Activated CD4-positive, alpha-beta T cell treated with anti-CD3 and anti-CD28 coated beads, Interleukin-2, amount 50 U/mL, for 1 hour (primary cell): ENCODE measurements around the gene TRAPPC10.

Experiments used
- DNase-seq: peaks from one replicate; pipeline ENCODE4 v3.0.0-alpha.2; 2020

TRAPPC10 gene

GRCh38 chr21:44006017-44006619 is 6.0 kb upstream of the TRAPPC10 start:
- DNase-seq: no peak

- DNase-seq: no peak
These were observed 5.5 kb upstream of the TRAPPC10 start for GRCh38 chr21:44006656-44007055.

- DNase-seq: no peak
These were observed 1.7 kb upstream of the TRAPPC10 start for GRCh38 chr21:44010429-44010828.

DNA sequence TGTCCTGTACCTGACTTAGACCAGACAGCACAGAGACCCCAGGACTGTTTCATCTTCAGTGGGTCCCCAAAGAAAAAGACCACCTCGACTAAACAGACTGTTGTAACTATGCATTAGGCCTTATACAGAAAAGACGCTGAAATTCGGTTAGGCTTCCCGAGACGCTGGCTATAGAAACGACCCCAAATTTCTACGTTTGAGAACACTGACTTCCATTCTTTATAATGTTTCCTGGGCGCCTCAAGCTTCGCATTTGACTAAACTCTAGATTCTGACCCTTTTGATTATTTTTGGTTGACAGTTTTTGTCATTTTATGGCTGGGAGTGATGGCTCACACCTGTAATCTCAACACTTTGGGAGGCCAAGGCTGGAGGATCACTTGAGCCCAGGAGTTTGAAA is 986 bp upstream of the TRAPPC10 start:
- DNase-seq: no peak

GRCh38 chr21:44012474-44013379 is 618 bp downstream of the TRAPPC10 start:
- peak; percentile 80 for DNase-seq

DNA sequence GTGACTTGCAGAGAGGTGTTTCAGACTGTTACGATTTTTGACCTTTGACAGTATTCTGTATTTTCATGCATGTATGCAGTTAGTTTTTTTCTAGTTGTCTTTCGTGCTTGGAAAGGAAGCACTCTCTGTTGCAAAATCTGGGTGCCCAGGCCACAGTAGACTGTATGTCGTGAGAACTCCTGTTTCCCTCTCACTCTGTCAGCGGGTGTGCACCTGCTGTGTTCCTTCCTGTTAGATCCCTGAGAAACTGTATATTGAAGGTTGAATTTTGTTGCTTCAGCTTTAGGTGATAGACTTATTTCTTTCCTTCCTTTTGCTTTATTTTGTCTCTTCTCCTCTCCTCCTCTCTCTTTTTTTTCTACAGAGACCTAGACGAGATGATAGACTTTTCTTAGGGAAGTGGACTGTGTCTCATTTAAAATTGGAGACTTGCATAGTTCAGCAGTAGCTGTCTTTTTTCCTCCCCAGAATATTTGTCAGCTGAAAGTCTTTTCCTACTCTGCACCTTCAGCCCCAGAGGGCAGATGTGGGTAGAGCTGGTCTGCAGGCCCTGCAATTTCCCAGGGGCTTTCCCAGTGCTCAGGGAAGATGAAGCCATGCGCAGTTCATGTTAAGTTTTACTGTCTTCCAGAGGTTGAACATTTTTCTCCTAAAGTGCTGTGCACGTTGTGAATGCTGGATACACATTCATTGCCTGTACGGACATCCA is 1.4 kb downstream of the TRAPPC10 start:
- DNase-seq: peak; percentile 38

DNA sequence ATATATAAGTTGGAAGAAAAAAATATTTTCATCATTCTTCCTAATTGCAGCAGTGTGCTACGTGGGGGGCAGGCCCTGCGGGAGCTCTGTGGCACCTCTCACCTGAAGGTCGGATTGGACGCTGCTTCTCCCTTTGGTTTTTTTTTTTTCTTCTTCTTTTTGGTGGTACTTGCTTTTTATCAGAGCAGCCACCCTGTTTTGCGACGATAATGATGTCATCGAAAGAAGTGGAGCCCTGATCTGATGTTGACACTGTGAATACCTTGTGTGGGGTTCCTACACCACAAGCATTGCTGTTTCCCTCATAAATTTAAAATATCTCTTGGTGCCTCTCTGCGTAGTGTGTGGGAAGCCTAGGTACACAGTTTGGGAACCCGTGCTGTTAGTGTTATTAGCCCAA is 5.5 kb downstream of the TRAPPC10 start:
- DNase-seq: no peak

- no peak for DNase-seq
These were observed 6.0 kb downstream of the TRAPPC10 start for GRCh38 chr21:44018127-44018526.

GRCh38 chr21:44018813-44019567 is 6.9 kb downstream of the TRAPPC10 start:
- DNase-seq: no peak

DNA sequence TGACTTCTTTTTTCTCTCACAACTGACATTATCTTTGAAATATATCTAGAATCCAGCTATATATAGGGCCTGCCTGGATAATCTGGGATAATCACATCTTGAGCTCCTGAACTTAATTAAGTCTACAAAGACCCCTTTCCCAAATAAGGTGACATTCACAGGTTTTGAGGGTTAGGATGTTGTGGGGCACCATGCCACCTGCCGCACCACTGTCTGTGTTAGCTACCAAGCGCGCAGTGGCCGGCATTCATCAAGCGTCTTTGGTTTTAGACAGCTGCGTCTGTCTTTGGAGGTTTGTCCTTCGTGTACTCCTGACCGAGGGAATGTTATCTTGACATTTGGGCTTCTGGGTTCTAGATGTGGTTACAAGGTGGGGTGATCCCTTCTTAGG is 7.5 kb downstream of the TRAPPC10 start:
- no peak for DNase-seq

DNA sequence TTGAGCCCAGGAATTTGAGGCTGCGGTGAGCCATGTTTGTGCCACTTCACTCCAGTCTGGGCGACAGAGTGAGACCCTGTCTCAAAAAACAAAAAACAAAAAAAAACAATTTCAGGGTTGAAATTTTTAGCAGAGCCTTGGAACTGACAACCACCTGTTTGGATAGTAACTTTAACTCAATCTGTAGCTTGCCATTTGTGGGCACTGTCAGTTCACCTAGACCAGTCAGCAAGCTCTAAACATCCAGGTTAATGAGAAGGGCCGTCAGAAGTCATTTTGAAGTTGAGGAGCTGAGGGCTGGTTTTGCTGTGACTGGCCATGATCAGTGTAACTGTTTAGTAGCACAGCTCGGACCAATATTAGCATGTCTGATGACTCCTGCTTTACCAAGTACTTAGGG is 8.4 kb downstream of the TRAPPC10 start:
- no peak for DNase-seq

DNA sequence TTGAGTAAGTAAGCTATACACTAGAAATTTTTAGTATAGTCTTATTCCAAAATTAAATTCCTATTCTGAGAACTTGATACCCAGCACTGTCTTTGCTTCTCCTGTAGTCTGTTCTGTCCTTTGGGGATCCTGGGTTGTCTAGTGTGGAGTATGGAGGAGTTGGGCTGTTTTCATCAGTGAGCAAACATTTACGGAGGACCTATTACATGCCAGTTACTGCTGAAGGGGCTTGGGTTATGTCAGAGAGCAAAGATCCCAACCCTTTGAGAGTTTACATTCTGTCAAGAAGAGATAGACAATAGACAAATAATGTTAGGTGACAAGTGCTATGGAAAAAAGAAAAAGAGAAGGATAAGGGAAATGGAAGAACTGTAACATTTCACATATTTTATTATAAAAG is 9.0 kb downstream of the TRAPPC10 start:
- no peak for DNase-seq

DNA sequence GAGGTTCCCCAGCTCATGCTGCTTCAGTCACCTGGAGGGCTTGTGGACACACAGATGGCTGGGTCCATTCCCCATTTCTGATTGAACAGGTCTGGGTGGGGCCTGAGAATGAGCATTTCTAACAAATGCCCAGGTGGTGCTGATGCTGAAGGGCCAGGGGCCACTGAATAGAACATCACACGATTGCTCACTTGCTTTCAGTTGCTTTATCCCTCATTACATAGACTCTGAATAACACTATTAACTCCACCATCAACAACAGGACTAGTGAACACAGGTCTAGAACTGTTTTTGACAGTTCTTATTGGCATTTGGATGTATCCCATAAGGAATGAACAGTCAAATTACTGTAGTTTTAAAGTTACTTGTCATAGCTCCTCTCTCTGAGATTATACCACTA is 12.1 kb downstream of the TRAPPC10 start:
- DNase-seq: no peak

DNA sequence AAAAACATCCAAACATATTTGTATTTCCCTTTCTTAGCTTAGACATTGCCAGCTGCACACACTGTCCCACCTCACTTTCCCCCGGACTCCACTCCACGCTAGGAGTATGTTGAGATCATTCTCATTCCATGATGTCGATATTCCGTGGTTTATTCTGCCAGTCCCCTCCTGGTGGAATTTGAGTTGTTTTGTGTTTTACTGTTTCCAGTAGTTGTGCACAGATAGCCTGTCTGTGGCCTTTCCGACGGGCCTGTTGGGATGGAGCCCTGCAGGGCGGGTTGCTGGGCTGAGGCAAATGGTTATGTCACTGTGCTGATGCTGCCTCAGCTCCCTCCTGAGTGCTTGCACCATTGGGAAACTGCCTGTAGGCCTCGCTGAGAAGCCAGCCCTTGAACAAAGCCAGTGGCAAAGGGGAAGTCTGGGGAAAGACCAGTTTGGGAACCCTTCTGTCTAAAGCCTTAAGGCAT is 12.8 kb downstream of the TRAPPC10 start:
- no peak for DNase-seq

DNA sequence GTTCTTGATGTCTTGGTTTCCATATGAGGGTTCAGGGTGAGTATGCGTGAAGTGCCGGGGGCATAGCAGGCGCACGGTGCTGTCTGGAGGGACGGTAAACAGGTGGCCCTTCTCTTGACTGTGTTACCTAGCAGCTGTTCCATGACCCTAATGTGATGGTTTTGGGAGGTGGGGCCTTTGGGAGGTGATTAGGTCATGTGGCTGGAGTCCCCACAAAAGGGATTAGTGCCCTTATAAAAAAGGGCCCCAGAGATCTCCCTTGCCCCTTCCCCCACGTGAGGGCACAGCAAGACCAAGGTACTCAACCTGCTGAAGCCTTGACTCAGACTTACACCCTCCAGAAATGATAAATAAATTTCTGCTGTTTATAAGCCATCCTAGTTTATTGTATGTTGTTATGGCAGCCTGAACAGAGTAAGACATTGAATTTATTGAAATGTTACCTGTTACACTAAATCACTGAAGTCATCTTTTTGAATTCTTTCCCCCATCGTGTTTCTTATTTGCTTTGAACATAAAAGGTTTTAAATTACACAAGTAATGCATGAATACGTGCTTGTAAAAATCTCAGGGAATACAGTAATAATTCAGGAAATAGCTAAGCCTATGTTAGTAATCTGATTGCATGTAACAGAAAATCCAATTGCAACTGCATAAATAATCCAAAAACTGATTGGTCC is 15.6 kb downstream of the TRAPPC10 start:
- DNase-seq: no peak

DNA sequence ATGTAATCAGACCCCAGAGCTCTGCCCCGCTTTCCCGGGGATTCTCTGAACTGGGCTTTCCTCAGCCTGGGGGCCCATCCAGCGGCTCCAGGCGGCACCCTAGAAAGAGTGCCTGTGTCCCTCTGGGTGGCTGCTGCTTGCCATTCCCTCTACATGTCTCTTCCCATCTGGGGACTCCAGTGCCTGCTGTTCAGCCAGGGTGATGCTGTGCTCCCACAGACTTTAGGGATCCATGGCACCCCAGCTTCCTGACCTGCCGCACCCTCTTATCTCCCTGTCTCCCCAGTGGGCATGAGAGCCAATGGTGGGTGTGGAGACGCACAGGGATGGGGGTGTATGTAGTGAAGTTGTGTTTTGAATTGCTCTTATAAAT is 16.2 kb downstream of the TRAPPC10 start:
- DNase-seq: no peak

- no peak for DNase-seq
These were observed 17.5 kb downstream of the TRAPPC10 start for GRCh38 chr21:44029460-44030087.

DNA sequence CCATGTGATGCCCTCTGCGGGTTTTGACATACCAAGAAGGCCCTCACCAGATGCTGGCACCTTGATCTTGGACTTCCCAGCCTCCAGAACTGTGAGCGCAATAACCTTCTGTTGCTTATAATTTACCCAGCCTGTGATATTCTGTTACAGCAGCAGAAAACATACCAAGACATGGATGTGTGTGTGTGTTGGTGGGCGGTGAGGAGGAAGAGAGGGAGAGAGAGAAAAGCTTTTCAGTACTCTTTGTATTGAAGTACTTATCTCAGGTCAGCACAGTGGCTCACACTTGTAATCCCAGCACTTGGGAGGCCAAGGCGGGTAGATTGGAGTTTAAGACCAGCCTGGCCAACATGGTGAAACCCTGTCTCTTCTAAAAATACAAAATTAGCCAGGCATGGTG is 23.1 kb downstream of the TRAPPC10 start:
- DNase-seq: no peak

GRCh38 chr21:44038063-44038462 is 26.0 kb downstream of the TRAPPC10 start:
- DNase-seq: no peak

GRCh38 chr21:44039828-44040227 is 27.7 kb downstream of the TRAPPC10 start:
- no peak for DNase-seq

DNA sequence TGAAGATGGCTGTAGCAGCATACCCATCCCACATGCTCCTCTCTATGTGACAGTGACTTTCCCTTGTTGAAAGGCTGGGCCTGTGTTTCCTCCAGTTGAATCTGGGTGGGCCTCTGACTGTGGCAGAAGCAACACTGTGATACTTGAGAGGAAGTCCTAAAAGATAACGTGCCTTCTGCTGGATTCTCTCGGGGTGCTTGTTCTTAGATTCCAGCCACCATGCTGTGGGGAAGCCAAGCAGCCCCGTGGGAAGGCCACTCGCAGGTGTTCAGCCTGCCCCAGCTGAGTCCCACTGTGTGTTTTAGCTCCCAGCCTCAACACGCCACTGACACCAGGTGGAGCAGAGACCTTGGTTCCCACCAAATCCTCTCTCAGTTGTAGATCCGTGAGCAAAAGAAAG is 31.5 kb downstream of the TRAPPC10 start:
- no peak for DNase-seq

GRCh38 chr21:44046734-44047133 is 34.6 kb downstream of the TRAPPC10 start:
- DNase-seq: no peak
